GM23248 (cell line): ENCODE results near the gene AP1M1.

ENCODE experiments used
- EZH2 ChIP-seq: fragments of 200-600 bp; sonication (generic); IDR thresholded peaks from 2 replicates; pipeline ENCODE4 v1.6.1; 2018; ENCODE audit warnings: antibody characterized with exemption, mild to moderate bottlenecking; ENCODE audit not compliant: insufficient read depth, poor library complexity, severe bottlenecking
- EZH2phosphoT487 ChIP-seq: fragments of 200-600 bp; sonication (generic); IDR thresholded peaks from 2 replicates; pipeline ENCODE4 v1.6.1; 2018; ENCODE audit warnings: antibody characterized with exemption, moderate library complexity, mild to moderate bottlenecking, low read depth; ENCODE audit not compliant: insufficient read depth

- no peak for TF ChIP-seq EZH2phosphoT487
- no peak for TF ChIP-seq EZH2
Observed at GRCh38 chr19:16295057-16295456, 97.3 kb downstream of the AP1M1 start.
